ENCODE data around the gene GABRA4.

The GABRA4 gene

DNA sequence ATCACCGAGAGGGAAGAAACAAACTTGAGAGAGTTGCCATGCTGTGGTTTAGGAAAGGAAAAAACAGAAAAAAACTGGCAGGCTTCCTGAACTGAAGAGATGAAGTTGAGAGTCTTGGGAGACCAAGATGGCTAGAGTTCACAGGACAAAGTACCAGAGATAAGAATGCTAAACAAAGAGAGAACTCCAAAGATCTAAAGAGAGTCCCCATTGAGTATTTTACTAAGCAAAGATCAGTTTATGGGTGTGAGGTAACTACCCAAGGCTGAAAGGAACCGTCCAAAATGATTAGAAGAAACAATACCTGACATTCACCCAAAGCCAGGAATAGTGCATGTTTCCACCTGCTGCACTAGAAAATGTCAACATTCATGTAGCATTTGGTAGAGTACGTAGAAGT is 62.5 kb downstream of the GABRA4 start:
- no peak for DNase-seq (ENCODE audit: low read depth in 2 of 2)

DNA sequence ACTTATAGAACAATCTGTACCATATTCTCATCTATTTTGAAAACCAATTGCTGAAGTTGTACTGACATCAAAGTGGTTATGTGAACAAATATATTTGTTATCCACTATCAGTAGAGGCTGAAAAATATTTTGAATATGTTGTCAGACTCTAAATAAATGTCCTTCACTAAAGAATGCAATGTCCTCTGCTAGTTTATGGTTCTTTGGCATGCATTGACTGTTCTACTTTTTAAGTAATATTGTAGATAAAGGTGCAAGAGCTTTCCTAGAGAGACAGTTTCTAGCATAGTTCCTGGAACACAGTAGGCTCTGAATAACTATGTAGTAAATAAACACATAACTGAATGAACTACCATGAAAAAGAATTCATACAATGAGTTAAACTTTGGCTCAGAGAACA is 66.2 kb downstream of the GABRA4 start:
- no peak for DNase-seq (ENCODE audit: low read depth in 2 of 2)

DNA sequence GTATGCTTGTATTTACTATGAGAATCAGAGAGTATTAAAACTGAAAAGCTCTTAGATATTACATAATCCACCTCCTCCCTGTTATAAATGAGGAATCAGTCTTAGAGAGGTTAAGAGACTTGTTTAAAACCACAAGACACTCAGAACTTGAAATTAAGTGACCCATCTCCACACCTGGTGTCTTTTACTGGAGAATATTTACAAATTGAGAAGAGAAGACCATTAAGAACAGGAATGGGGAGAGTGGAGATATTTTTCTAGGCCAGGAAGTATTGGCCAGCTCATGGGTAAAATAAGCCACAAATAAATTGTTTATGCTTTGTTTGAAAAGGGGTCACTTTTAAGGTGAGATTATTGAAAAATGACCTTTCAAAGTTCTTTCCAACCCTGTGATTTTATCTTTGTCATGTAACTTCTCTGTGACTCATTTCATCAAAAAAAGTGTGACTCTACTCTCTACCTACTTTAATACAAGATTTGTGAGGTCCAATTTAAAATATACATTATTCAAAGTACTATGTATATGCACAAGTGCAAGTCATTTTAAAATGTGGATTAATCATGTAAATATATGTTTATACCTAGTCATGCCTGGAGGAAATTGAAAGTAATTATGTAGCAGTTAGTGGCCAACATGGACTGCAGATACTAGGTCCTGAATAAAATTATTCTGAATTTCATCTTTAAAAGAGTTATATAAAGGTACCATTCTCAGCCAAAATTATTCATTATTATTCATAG is 68.4 kb downstream of the GABRA4 start:
- no peak for DNase-seq (ENCODE audit: low read depth in 2 of 2)

DNA sequence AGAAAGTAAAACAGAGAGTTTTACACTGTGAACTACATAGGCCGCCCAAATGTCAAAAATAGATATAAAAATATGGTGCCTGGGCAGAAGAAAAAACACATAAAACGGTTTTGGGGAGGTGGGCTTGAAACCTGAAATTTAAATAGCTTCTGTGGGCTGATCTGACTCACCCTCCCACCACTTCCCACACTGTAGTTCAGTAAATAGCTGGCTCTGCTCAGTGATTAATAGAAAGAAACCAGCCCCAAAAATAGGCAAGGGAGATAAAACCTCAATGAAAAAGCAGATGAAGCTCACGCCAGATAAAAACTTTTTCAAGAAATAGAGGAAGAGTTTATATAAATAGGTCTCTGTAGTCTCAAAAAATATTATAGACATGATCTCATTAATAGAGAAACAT is 71.2 kb downstream of the GABRA4 start:
- DNase-seq (ENCODE audit: low read depth in 2 of 2), result no peak

DNA sequence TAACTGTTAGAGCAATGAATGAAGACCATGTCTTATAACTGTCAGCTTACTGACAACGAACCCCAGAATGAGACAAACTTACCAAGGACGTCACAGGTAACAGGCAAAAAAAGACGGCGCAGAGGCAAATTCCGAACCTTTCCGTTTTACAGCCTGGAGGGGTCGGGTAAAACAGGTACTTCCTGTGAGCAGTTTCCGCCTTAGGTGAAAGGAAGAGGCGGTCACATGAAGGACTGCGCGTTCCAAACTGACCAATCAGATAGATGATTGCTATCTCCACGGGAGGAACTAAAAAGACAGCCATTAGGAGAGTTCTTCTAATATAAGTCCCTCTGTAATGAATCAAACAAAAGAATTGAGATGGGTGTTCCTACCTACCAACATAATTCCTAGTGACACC is 84.3 kb downstream of the GABRA4 start, which contains the start of gene COX7B2:
Gene COX7B2 (minus strand): TSS at position 168 of the 400 bp plus-strand sequence. CDS start 174,053 bp downstream, outside the sequence.
- DNase-seq (ENCODE audit: low read depth in 2 of 2), result no peak

DNA sequence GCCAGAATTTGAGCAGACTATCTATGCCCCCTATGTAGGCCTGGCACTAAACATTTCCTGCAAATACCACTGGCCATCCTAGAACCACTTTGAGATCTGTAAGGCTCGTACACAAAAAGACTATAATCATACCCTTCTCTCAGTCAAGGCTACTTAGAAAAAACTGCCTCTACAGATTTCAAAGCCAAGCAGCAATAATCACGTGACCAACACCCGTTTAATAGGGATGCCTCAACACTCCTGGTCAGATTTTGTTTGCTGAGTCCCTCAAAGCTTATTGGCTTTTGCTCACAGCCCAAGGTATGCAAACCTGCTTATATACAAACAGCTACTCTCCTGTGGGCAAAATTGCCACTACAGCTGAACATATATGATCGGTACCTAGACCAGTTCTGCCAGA is 85.2 kb downstream of the GABRA4 start:
- DNase-seq (ENCODE audit: low read depth in 2 of 2), result no peak

DNA sequence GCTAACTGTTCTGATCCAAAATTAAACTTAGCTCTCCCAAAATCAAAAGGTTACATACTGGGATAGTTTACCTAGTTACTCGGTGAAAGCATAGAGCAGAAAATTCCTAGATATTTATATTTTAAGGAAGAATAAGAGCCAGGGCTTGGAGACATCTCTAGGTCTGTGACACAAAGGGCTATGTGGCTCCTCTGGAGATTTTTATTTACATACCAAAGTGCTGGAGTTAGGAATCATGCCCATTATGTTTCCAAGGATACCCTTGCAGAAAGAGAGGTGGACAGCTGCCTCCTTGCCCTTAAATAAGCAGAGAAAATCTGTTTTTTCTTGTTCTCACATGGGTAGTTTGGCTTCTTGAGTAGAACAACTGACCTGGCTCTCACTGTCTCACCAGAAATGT is 93.3 kb downstream of the GABRA4 start:
- no peak for DNase-seq (ENCODE audit: low read depth in 2 of 2)

DNA sequence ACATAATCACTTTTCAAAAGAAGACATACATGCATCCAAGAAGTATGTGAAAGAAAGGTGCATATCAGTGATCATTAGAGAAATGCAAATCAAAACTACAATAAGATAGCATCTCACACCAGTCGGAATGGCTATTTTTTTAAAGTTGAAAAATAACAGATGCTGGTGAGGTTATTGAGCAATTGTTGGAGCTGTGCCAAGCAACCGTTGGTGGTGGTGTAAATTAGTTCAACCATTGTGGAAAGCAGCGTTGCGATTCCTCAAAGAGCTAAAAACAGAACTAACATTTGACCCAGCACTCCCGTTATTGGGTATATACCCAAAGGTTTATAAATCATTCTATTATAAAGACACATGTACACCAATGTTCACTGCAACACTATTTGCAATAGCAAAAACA is 98.6 kb downstream of the GABRA4 start:
- DNase-seq (ENCODE audit: low read depth in 2 of 2), result no peak

DNA sequence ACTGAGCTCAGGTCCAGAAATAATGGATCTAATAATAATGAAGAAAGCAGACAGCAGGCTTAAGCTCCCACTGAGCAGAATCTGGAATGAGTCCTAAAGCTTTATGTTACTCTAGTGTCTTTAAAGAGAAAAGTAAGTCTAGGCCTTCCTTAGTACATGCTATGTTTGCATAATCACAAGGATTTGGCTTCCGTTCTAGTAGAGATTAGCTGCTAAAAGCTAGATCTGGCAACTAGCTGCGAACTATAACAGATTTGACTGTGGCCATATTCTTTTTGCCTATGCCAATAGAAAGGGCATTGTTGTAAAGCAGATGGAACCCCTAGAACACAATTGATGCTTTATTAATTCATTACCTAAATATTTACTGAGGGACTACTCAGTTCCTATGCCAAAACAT is 103.3 kb downstream of the GABRA4 start:
- no peak for DNase-seq (ENCODE audit: low read depth in 2 of 2)

DNA sequence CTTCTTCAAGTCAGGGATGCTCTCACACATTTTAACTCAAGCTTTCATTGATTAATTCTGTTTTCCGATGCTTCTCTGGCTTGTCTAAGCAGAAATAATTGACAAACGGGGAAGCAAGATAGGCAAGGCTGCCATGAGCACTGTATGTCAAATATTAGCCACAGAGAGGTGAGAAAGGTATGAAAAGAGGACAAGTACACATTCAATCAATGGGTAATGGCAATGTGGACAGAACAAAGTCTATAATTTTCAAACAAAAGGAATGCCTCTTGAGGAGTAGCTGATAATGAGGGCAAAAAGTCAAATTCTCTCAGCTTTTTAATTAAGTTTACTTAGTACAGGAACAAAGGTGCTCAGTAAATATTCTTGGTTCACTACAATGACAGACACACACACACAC is 104.0 kb downstream of the GABRA4 start:
- DNase-seq (ENCODE audit: low read depth in 2 of 2), result no peak

DNA sequence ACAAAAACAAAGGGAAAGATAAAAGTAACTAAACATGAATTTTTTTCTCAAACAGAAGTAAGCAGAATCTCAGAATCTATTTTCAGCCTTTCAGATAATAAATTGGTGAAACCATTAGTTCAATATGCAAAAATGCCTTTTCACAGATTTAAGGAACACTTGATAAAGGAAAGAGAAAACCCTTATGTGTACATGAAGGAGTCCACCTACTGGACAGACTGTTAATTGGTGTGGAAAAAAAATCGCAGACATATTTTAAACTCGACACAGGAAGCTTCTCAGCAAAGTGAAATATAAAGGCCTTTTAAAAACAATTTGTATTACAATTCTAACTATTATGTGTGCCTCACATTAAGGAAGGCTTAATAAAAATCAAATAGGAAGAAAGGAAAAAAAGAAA is 106.7 kb downstream of the GABRA4 start:
- DNase-seq (ENCODE audit: low read depth in 2 of 2), result no peak

DNA sequence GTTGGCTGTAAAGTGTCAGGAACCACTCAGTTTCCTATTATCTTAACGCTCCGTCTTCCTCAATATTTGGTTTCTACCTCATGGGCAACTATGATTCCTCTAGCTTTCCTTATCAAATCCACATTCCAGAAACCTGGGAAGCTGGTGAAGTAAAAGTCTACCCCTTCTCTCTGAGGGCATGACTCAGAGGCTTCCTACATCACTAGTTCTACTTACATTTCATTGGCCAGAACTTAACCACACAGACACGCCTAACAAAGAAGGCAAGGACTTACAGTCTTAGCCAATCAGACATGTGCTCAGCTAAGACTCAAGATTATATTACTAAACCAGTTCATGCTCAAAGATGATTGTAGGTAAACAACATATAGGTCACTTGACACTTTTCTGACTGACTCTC is 114.7 kb downstream of the GABRA4 start:
- no peak for DNase-seq (ENCODE audit: low read depth in 2 of 2)

DNA sequence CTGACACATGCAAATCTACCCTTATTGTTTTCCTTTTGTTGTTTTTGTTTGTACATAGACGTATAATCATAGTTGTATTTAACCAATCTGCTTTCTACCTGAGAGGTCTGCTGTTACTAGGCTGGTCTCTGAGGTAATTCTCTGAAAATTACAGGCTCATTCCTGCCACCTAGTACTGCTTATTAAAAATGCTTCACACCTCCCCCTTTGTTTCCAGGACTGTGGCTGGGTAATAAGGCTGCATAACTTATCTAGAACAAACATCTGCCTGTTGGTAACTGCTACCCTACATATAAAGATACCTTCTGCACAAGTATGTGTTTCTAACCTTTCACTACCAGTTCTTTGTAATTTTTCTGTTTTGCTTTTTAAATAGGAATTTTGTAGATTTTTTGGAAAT is 118.6 kb downstream of the GABRA4 start:
- no peak for DNase-seq (ENCODE audit: low read depth in 2 of 2)

DNA sequence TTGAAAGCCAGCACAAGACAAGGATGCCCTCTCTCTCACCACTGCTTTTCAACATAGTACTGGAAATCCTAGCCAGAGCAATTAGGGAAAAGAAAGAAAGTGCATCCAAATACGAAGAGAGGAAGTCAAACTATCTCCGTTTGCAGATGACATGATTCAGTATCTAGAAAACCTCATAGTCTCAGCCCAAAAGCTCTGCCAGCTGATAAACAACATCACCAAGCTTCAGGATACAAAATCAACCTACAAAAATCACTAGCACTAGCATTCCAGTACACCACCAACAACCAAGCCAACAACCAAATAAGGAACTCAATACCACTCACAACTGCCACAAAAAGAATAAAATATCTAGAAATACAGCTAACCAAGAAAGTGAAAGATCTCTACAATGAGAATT is 123.0 kb downstream of the GABRA4 start:
- DNase-seq (ENCODE audit: low read depth in 2 of 2), result no peak
